NCI-H1436 treated with DMSO at 0.1 percent for 48 hours (cell line): ENCODE results near the gene FAM200A.
"Not testable (repeated sequence)": the region's sequence is repeated elsewhere in the genome, so short reads cannot be mapped to it uniquely, and the experiment has no call there.

Source experiments
- DNase-seq: peaks from one replicate; lab custom pipeline; 2025; lab: John Stamatoyannopoulos, UW

FAM200A gene

DNA sequence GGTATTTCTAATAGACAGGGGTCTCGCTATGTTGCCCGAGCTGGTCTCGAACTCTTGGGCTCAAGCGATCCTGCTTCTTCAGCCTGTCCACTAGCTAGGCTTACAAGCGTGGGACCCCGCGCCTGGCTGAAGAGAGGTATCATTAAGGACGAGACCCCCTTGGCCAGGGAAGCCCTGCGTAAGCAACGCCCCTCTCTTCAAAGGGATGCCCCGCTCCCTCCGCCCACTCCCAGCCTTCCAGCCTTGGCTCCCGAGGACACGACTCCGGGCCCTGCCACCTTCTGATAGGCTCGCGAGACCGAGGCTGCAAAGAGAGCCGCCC lies 47.7 kb downstream of the FAM200A start:
- no peak for DNase-seq

DNA sequence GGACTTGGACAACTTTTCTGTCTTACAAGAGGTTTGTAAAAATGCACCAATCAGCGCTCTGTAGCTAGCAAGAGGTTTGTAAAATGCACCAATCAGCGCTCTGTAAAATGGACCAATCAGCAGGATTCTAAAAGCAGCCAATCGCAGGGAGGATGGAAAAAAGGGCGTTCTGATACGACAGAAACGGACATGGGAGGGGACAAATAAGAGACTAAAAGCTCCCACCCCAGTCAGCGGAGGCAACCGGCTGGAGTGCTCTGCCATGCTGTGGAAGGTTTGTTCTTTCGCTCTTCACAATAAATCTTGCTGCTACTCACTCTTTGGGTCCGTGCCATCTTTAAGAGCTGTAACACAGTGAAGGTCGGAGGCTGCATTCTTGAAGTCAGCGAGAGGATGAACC lies 50.7 kb downstream of the FAM200A start:
- not testable (repeated sequence) for DNase-seq

DNA sequence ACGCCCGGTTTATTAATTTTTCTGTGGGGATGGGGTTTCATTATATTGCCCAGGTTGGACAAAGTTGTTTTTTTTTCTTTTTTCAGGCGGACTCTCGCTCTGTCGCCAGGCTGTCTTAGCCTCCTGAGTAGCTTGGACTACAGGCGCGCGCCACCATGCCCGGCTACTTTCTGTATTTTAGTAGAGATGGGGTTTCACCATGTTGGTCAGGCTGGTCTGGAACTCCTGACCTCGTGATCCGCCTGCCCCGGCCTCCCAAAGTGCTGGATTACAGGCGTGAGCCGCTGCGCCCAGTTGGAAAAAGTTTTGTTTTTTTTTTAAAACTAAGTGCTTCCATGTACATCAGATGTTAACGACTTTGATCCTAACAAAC lies 51.3 kb downstream of the FAM200A start:
- no peak for DNase-seq

DNA sequence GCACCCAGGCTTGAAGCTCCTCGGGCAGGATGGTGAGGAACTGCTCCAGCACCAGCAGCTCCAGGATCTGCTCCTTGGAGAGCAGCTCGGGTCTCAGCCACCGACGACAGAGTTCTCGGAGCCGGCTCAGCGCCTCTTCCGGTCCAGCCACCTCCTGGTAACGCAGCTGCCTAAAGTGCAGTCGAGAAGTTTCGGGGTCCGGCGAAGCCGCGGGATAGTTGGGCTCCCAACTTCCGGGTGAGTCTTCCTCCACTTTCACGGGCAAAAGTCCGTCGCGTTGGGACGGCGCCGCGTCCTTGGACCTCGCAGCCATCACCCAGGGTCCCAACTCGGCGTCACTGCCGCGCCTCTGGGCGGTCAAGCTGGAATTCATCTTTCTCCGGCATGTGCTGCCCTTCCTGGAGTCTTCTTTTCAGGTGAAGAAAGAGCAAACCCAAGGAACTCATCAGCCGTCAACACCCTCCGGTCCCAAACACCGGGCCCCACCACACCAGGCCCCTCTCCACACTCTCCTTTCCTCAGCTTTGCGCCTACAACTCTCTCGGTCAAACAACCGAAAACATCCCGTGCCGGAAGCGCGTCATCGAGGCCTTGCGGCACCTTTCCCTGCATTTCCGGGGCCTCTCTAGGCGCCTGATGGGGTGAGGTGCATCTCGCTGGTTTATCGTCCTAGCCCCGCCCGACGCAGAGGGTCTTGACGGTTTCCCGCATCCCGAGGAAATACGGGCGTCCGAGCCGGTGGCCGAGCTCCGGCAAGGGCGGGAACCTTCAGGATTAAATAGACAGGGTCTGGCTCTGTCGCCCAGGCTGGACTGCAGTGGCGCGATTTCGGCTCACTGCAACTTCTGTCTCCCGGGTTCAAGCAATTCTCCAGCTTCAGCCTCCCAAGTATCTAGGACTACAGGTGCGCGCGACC lies 51.9 kb downstream of the FAM200A start, which contains the start of gene ZNF394:
Gene ZNF394 (minus strand): TSS at position 561 of the 916 bp plus-strand sequence. CDS start 188 bp downstream, at position 373.
- DNase-seq, result peak; percentile 65

DNA sequence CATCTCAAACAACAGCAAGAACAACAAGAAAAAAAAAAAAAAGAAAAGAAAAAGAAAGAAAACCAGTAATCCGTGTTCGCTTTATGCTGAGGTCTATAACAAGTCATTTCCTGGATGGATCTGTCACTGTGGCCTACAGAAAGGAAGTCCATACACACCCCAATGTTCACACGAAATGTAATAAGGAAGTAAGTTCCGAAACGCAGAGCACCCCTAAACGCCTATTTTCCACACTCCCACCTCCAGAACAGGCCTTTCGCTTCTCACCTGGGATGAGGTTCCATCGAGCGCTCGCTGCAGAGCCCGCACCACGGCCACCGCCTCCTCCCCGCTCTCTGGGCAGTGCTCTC lies 52.6 kb downstream of the FAM200A start:
- no peak for DNase-seq

DNA sequence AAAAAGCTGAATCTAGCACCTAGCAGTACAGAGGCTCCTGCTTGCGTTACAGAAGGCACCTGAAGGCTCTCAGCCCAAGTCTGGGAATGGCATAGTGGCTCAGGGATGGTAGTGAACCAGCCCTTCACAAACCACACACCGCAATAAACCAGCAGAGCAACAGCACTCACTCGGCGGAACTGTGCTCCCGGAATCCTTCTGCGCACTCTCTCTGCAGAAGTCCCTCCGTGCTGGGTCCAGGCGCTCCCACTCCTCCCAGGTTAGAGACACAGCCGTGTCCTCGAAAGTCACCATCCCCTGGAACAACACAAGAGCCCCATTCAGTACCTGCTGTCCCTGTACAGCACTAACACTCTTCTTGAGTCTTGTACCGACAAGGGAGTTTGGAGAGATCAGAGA lies 53.4 kb downstream of the FAM200A start:
- no peak for DNase-seq

DNA sequence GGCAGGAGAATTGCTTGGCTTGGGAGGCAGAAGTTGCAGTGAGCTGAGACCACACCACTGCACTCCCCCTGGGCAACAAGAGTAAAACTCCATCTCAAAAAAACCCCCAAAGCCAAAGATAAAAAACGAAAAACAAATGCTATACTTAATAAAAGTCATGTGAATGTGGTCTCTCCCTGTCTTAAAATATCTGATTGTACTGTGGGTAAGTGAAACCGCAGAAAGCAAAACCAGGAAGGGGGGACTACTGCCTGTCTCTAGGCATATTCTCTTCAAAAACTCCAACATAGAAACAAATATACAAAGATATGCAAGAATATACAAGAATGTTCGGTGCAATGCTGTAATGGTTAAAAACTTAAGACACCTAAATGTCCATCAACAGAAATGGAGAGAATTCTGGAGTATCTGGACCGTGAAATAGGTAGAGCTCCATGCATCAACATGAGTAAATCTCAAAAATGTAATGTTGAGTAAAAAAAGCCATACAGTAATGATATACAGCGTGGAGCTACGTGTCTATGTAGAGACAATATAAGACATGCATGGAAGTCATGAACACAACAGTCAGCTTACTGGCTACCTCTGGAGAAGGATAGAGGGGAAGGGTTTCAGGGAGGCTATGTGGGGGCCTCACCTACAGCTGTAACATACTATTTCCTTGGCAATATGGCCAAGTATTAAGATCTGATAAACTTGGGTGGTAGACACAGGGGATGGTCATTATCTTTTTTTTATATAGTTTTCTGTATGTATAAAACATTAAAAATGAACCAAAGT lies 54.0 kb downstream of the FAM200A start:
- DNase-seq, result no peak
